Measurements from ENCODE around the gene SLC66A1. TPM values are rescaled to one million over a fixed set of nuclear protein-coding genes. Genes with fewer than 3 reads are reported as not detected.
"Not testable (repeated sequence)": the region's sequence is repeated elsewhere in the genome, so short reads cannot be mapped to it uniquely, and the experiment has no call there.

Gene SLC66A1
- total RNA-seq, 1 experiment from 2014 or later: 11.6 TPM

DNA sequence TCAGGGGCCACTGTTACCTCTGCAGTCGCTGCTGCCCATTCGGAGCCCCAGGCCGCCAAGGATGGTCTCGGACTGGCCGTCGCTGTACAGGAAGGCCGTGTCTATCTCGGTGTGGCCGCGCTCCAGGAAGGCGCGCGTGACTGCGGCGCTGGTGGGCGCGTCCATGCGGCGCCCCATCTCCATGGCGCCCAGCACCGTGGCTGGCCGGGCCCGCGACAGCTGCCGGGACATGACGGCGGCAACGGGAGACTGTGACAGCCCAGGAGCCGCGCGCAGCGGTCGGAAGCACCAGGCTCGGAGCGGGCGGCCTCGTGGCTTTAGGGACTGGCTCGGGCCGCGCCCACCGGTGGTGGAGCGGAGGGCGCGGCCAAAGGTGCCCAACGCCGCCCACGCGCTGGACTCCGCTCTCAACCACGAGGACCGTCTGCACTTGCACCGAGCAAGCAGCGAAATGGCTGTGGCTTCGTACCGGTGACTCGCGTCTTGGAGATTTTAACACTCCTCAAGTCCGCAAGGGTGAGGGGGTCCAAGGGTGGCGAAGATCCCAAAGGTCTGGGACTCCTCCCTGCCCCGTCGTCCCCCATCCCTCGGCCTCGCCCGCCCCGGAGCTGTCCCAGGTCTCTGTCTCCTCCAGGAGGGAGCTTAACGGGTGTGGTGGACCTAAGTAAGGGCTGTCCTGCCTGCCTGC, 38.1 kb upstream of the SLC66A1 start:
- not testable (repeated sequence) for H3K9me3 ChIP-seq (ENCODE audit: low read length); H3K4me1 ChIP-seq (ENCODE audit: low read length); DNase-seq; H3K9me2 ChIP-seq (replicated peaks; ENCODE audit: insufficient read depth, low read length); H3K36me3 ChIP-seq (ENCODE audit: insufficient read depth, low read length); H3K27me3 ChIP-seq (ENCODE audit: low read length); H4K20me1 ChIP-seq (ENCODE audit: insufficient read depth, low read depth, low read length); H3K9ac ChIP-seq (ENCODE audit: low read length); H3K79me2 ChIP-seq (ENCODE audit: low read length); H3K4me3 ChIP-seq (ENCODE audit: low read length); H3K4me2 ChIP-seq (ENCODE audit: low read depth, low read length, poor library complexity, severe bottlenecking); H2AFZ ChIP-seq (ENCODE audit: low read length); H3K27ac ChIP-seq (ENCODE audit: low read length)

DNA sequence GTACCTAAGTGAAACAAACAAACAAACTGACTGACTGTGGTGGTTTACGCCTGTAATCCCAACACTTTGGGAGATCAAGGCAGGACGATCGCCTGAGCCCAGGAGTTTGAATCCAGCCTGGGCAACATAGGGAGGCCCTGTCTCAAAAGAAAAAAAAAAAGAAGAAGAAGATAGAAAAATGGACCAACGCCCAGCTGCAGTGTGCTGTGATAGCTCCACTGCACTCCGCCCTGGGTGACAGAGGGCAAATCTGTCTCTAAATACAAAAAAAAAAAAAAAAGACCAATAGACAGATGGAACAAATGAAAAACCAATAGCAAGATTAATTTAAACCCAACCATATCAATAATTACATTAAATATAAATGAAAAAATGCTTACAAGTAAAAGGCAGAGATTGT, 37.5 kb upstream of the SLC66A1 start:
- Histone ChIP-seq H3K9me3 (ENCODE audit: low read length) (no peaks in the 10 kb centered on the region), H4K20me1 (ENCODE audit: insufficient read depth, low read depth, low read length) (no peaks in the 10 kb centered on the region), H2AFZ (ENCODE audit: low read length) (no peak overlapping the region), H3K27me3 (ENCODE audit: low read length) (no peaks in the 10 kb centered on the region), H3K4me2 (ENCODE audit: low read depth, low read length, poor library complexity, severe bottlenecking) (no peak overlapping the region), H3K9me2 (replicated peaks; ENCODE audit: insufficient read depth, low read length) (no peaks in the 10 kb centered on the region), H3K4me3 (ENCODE audit: low read length) (no peak overlapping the region), H3K79me2 (ENCODE audit: low read length) (no peaks in the 10 kb centered on the region), H3K36me3 (ENCODE audit: insufficient read depth, low read length) (no peaks in the 10 kb centered on the region), H3K9ac (ENCODE audit: low read length) (no peak overlapping the region), H3K4me1 (ENCODE audit: low read length) (no peaks in the 10 kb centered on the region), H3K27ac (ENCODE audit: low read length) (no peak overlapping the region)
- no peak for DNase-seq

DNA sequence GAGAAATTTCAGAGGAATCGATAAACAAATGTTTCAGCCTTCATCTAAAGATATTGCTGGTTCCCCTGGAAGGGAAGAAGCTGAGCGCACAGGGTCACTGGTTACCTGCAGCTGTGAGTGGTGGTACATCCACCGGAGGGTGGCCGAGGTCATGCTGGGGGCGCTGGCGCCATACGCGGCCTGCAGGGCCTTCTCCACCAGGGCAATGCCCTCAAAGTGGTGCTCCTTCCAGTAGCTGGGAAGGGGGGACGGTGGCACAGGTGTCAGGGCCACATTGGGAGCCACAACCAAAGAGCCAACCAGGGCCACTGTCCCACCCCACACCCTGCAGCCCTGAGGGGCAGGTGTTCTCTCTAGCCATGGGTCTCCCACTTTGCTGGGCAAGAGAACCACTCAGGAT, 28.2 kb upstream of the SLC66A1 start:
- DNase-seq: no peak
- Histone ChIP-seq H3K4me1 (ENCODE audit: low read length) (no peaks in the 10 kb centered on the region), H3K4me3 (ENCODE audit: low read length) (no peak overlapping the region), H3K4me2 (ENCODE audit: low read depth, low read length, poor library complexity, severe bottlenecking) (no peak overlapping the region), H3K9me2 (replicated peaks; ENCODE audit: insufficient read depth, low read length) (no peaks in the 10 kb centered on the region), H4K20me1 (ENCODE audit: insufficient read depth, low read depth, low read length) (no peaks in the 10 kb centered on the region), H3K9ac (ENCODE audit: low read length) (no peak overlapping the region), H3K79me2 (ENCODE audit: low read length) (no peaks in the 10 kb centered on the region), H2AFZ (ENCODE audit: low read length) (no peak overlapping the region), H3K27me3 (ENCODE audit: low read length) (no peaks in the 10 kb centered on the region), H3K27ac (ENCODE audit: low read length) (no peak overlapping the region), H3K9me3 (ENCODE audit: low read length) (no peaks in the 10 kb centered on the region), H3K36me3 (ENCODE audit: insufficient read depth, low read length) (0 out of 2 replicates have a peak, but pooled peaks cover 4% of the 10 kb centered on the region)

DNA sequence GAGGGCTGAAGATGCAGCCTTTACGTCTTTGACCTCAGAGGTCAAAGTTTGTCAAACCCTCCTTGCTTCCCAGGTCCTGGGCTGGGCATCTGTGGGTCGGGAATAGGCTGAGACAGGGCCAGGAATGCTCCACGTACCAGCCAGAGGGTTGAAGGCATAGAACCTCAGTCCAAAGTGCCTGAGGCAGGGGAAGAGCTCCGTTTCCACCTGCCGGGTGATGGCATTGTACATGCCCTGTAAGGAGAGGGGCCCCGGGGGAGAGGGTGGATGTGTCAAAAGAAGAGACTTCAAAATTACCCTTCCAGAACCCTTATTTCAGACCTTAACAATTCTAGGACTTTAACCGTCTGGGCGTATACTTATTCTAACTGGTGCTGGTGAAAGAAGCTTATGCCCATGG, 27.2 kb upstream of the SLC66A1 start:
- Histone ChIP-seq H4K20me1 (ENCODE audit: insufficient read depth, low read depth, low read length) (no peaks in the 10 kb centered on the region), H3K27me3 (ENCODE audit: low read length) (no peaks in the 10 kb centered on the region), H3K4me3 (ENCODE audit: low read length) (no peak overlapping the region), H3K27ac (ENCODE audit: low read length) (no peak overlapping the region), H3K36me3 (ENCODE audit: insufficient read depth, low read length) (0 out of 2 replicates have a peak, but pooled peaks cover 4% of the 10 kb centered on the region), H3K79me2 (ENCODE audit: low read length) (no peaks in the 10 kb centered on the region), H3K9me2 (replicated peaks; ENCODE audit: insufficient read depth, low read length) (no peaks in the 10 kb centered on the region), H3K9me3 (ENCODE audit: low read length) (no peaks in the 10 kb centered on the region), H3K4me2 (ENCODE audit: low read depth, low read length, poor library complexity, severe bottlenecking) (no peak overlapping the region), H3K4me1 (ENCODE audit: low read length) (no peaks in the 10 kb centered on the region), H2AFZ (ENCODE audit: low read length) (no peak overlapping the region), H3K9ac (ENCODE audit: low read length) (no peak overlapping the region)
- no peak for DNase-seq

DNA sequence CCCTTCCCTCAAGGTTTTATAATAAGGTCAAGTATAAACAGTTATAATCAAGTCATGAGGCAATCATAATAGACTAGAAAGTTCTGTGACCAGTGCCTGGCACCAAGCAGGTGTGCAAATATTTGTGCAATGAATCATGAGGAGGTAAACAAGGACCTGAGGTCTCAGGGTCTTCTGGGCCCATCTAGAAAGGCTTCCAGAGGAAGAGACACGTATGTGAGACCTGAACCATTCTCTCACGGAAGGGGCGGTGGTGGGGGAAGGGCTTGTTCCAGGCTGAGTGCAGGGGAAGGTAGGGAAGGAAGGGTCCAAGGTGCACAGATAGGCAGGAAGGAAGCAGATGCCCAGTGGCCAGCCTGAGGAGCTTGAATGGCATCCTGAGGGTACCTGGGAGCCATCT, 26.8 kb upstream of the SLC66A1 start:
- DNase-seq; H3K9ac ChIP-seq (ENCODE audit: low read length); H3K27me3 ChIP-seq (ENCODE audit: low read length); H3K79me2 ChIP-seq (ENCODE audit: low read length); H3K4me1 ChIP-seq (ENCODE audit: low read length); H3K36me3 ChIP-seq (ENCODE audit: insufficient read depth, low read length); H4K20me1 ChIP-seq (ENCODE audit: insufficient read depth, low read depth, low read length); H2AFZ ChIP-seq (ENCODE audit: low read length); H3K4me2 ChIP-seq (ENCODE audit: low read depth, low read length, poor library complexity, severe bottlenecking); H3K27ac ChIP-seq (ENCODE audit: low read length); H3K9me3 ChIP-seq (ENCODE audit: low read length); H3K4me3 ChIP-seq (ENCODE audit: low read length); H3K9me2 ChIP-seq (replicated peaks; ENCODE audit: insufficient read depth, low read length): not testable (repeated sequence)

DNA sequence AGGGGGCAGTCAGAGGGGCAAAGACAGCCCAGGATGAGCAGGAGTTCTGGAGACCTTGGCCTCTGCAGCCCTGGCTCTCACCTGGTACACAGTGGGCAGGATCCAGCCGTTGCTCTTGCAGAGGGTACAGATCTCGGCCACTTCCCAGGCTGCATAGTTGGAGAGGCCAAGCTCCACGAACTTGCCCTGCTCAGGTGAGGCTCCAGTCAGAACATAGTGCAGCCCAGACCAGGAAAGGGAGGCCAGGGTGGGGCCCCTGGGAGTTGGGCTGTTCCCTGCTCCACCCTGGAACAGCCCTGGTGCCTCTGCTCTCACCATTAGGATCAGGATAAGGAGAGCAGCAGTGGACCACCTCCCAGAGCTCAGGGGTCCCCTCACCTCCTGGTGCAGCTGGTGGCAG, 26.3 kb upstream of the SLC66A1 start:
- not testable (repeated sequence) for H3K4me3 ChIP-seq (ENCODE audit: low read length); H2AFZ ChIP-seq (ENCODE audit: low read length); H3K4me2 ChIP-seq (ENCODE audit: low read depth, low read length, poor library complexity, severe bottlenecking); DNase-seq; H3K9ac ChIP-seq (ENCODE audit: low read length); H3K79me2 ChIP-seq (ENCODE audit: low read length); H3K9me3 ChIP-seq (ENCODE audit: low read length); H4K20me1 ChIP-seq (ENCODE audit: insufficient read depth, low read depth, low read length); H3K27ac ChIP-seq (ENCODE audit: low read length); H3K36me3 ChIP-seq (ENCODE audit: insufficient read depth, low read length); H3K27me3 ChIP-seq (ENCODE audit: low read length); H3K9me2 ChIP-seq (replicated peaks; ENCODE audit: insufficient read depth, low read length); H3K4me1 ChIP-seq (ENCODE audit: low read length)

DNA sequence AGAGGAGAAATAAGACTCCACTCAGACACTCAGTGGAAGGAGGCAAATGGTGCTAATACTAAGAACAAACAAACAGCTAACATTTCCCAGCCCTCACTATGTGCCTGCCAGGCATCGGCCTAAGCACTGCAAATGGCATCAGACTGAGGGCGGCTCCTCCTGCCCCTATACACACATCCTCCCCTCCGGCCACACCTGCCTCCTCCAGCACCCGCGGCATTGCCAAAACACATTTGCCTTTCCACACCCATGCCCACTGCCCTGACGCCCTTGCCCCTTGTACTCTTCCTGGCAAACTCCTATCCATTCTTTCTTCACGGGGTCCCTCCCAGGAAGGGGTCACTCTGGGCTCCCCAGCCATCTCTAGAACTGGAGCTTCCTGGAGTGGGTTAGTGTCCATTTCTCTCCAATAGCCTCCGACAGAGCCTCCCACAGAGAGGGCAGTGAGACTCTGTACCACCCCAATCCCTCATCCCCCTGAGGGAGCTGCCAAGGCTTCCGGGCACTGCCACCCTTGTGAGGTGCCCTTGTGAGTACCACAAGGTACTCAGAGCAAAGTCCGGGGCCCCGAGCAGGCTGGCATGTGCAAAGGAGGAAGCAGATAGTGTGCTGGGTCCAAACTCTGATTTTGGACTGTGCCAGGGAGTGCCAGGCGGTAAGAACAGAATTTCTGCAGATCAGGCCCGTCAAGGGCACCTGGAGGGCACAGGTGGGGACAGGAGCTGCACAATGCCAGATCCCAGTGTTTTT, 24.5 kb upstream of the SLC66A1 start:
- Histone ChIP-seq H3K27me3 (ENCODE audit: low read length) (no peaks in the 10 kb centered on the region), H3K79me2 (ENCODE audit: low read length) (no peaks in the 10 kb centered on the region), H3K36me3 (ENCODE audit: insufficient read depth, low read length) (no peaks in the 10 kb centered on the region), H3K9me2 (replicated peaks; ENCODE audit: insufficient read depth, low read length) (no peaks in the 10 kb centered on the region), H3K9me3 (ENCODE audit: low read length) (no peaks in the 10 kb centered on the region), H3K4me2 (ENCODE audit: low read depth, low read length, poor library complexity, severe bottlenecking) (no peak overlapping the region), H3K4me3 (ENCODE audit: low read length) (no peak overlapping the region), H3K4me1 (ENCODE audit: low read length) (no peaks in the 10 kb centered on the region), H3K9ac (ENCODE audit: low read length) (no peak overlapping the region), H3K27ac (ENCODE audit: low read length) (no peak overlapping the region), H2AFZ (ENCODE audit: low read length) (no peak overlapping the region), H4K20me1 (ENCODE audit: insufficient read depth, low read depth, low read length) (no peaks in the 10 kb centered on the region)
- no peak for DNase-seq

DNA sequence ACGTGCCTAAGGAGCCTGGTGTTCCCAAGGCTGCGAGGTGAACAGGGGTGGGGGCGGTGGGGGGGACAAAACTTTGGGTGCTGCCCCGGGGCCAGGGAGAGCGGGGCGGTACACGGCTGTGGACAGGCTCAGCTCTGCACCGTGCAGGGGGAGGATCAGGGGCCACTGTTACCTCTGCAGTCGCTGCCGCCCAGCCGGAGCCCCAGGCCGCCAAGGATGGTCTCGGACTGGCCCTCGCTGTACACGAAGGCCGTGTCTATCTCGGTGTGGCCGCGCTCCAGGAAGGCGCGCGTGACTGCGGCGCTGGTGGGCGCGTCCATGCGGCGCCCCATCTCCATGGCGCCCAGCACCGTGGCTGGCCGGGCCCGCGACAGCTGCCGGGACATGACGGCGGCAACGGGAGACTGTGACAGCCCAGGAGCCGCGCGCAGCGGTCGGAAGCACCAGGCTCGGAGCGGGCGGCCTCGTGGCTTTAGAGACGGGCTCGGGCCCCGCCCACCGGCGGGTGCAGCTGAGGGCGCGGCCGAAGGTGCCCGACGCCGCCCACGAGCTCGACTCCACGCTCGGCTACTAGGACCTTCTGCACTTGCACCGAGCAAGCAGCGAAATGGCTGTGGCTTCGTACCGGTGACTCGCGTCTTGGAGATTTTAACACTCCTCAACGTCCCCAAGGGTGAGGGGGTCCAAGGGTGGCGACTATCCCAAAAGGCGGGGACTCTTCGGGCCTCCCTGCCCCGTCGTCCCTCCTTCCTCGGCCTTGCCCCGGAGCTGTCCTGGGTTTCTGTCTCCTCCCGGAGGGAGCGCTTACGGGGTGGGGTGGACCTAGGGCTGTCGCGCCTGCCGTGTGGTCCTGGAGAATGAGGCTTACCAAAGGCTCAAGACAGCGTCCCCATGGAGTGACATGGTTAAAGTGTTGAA, 23.5 kb upstream of the SLC66A1 start, which contains the start of gene AKR7A3:
Gene AKR7A3, minus strand, starts transcription at position 447 of the 918 bp plus-strand sequence. Its CDS starts 61 bp downstream, at position 386.
- not testable (repeated sequence) for H3K79me2 ChIP-seq (ENCODE audit: low read length); H3K4me1 ChIP-seq (ENCODE audit: low read length); H3K9me2 ChIP-seq (replicated peaks; ENCODE audit: insufficient read depth, low read length); H3K9me3 ChIP-seq (ENCODE audit: low read length); H3K27ac ChIP-seq (ENCODE audit: low read length); H3K4me3 ChIP-seq (ENCODE audit: low read length); H3K27me3 ChIP-seq (ENCODE audit: low read length); H2AFZ ChIP-seq (ENCODE audit: low read length); H3K36me3 ChIP-seq (ENCODE audit: insufficient read depth, low read length); H3K9ac ChIP-seq (ENCODE audit: low read length); H4K20me1 ChIP-seq (ENCODE audit: insufficient read depth, low read depth, low read length); DNase-seq; H3K4me2 ChIP-seq (ENCODE audit: low read depth, low read length, poor library complexity, severe bottlenecking)
